Esophagus (tissue), 2 donors: ENCODE measurements around the gene SAMD4A. TPM values are rescaled to one million over a fixed set of nuclear protein-coding genes. Genes with fewer than 3 reads are reported as not detected.

ENCODE experiments used
- H3K27ac ChIP-seq, 2 donors: one replicate each; pipeline ENCODE4 v1.5.1; 2013; ENCODE audit warnings: low read depth in 2 of 2, mild to moderate bottlenecking in 2 of 2, inconsistent platforms in 1 of 2, low read length in 1 of 2, moderate library complexity in 1 of 2
- H3K27me3 ChIP-seq, 2 donors: one replicate each; pipeline ENCODE4 v1.6.1; 2013; ENCODE audit warnings: low read length in 2 of 2, control low read depth in 1 of 2, mild to moderate bottlenecking in 1 of 2; ENCODE audit not compliant: insufficient read depth in 2 of 2, control insufficient read depth in 1 of 2
- H3K36me3 ChIP-seq, 2 donors: one replicate each; pipeline ENCODE4 v1.6.1; 2013; ENCODE audit warnings: low read length in 1 of 2; ENCODE audit not compliant: control insufficient read depth in 2 of 2, insufficient read depth in 2 of 2
- H3K4me1 ChIP-seq, 2 donors: one replicate each; pipeline ENCODE4 v1.6.1; 2013; ENCODE audit warnings: low read length in 1 of 2; ENCODE audit not compliant: control insufficient read depth in 2 of 2, insufficient read depth in 2 of 2
- H3K4me3 ChIP-seq, 2 donors: one replicate each; pipeline ENCODE4 v1.5.1; 2013; ENCODE audit warnings: low read length in 2 of 2, mild to moderate bottlenecking in 2 of 2, low read depth in 1 of 2, moderate library complexity in 1 of 2
- H3K9me3 ChIP-seq, 2 donors: one replicate each; pipeline ENCODE4 v1.6.1; 2013; ENCODE audit warnings: mild to moderate bottlenecking in 2 of 2, low read depth in 1 of 2, low read length in 1 of 2, moderate library complexity in 1 of 2; ENCODE audit not compliant: control insufficient read depth in 2 of 2, insufficient read depth in 1 of 2
- WGBS, 2 donors: extraction: QIAGEN DNeasy Blood & Tissue Kit; methylation state at CpG; one replicate each; pipeline ENCODE4 v1.1.7; 2013; 5-methylcytosine and 5-hydroxymethylcytosine counted together
- polyA plus RNA-seq, 2 donors: library from polyadenylated mRNA; stranded (reverse); fragments of 200-250 nt; gene quantifications; one replicate each; pipeline ENCODE4 v1.2.3, GENCODE V29; 2013
- donor health status: healthy with polysubstance abuse.
- donor health status: Bipolar disorder and iron deficiency.

Gene SAMD4A
- polyA plus RNA-seq, 2 donors = 1.1 to 1.7 TPM

- H3K9me3 ChIP-seq = no peaks in the 10 kb centered on the region
- no peaks in the 10 kb centered on the region for H3K27me3 ChIP-seq
- H3K27ac ChIP-seq = no peak overlapping the region
These were observed 23.6 kb downstream of the SAMD4A start for GRCh38 chr14:54590481-54590880.

GRCh38 chr14:54591461-54591860 is 24.5 kb downstream of the SAMD4A start:
- H3K27ac ChIP-seq = no peak overlapping the region
- WGBS, 2 donors = 46 to 67% methylated on average over 1 of the region's 1 CpG
- H3K27me3 ChIP-seq = no peaks in the 10 kb centered on the region
- no peak overlapping the region for H3K4me3 ChIP-seq
- no peaks in the 10 kb centered on the region for H3K36me3 ChIP-seq
- H3K9me3 ChIP-seq = no peaks in the 10 kb centered on the region
- no peaks in the 10 kb centered on the region for H3K4me1 ChIP-seq

More at GRCh38 chr14:54590481-54590880, 23.6 kb downstream of the SAMD4A start:
- Histone ChIP-seq H3K4me3 (no peak overlapping the region), H3K4me1 (no peaks in the 10 kb centered on the region), H3K36me3 (no peaks in the 10 kb centered on the region)

GRCh38 chr14:54591866-54592265 is 24.9 kb downstream of the SAMD4A start:
- no peak overlapping the region for H3K27ac ChIP-seq
- 77 to 79% methylated on average over 4 of the region's 4 CpGs for WGBS, 2 donors
- H3K27me3 ChIP-seq = no peaks in the 10 kb centered on the region
- no peaks in the 10 kb centered on the region for H3K9me3 ChIP-seq
- H3K36me3 ChIP-seq = no peaks in the 10 kb centered on the region
- H3K4me1 ChIP-seq = no peaks in the 10 kb centered on the region
- H3K4me3 ChIP-seq = no peak overlapping the region

GRCh38 chr14:54593860-54594259 is 26.9 kb downstream of the SAMD4A start:
- Histone ChIP-seq H3K9me3 (no peaks in the 10 kb centered on the region), H3K4me1 (no peaks in the 10 kb centered on the region), H3K27ac (no peak overlapping the region), H3K27me3 (no peaks in the 10 kb centered on the region), H3K4me3 (no peak overlapping the region), H3K36me3 (no peaks in the 10 kb centered on the region)
- WGBS, 2 donors = 67 to 82% methylated on average over 1 of the region's 1 CpG

- Histone ChIP-seq H3K36me3 (no peaks in the 10 kb centered on the region), H3K27me3 (no peaks in the 10 kb centered on the region), H3K4me3 (no peak overlapping the region), H3K4me1 (no peaks in the 10 kb centered on the region), H3K9me3 (no peaks in the 10 kb centered on the region), H3K27ac (no peak overlapping the region)
- 79 to 87% methylated on average over 1 of the region's 1 CpG for WGBS, 2 donors
These were observed 27.6 kb downstream of the SAMD4A start for GRCh38 chr14:54594537-54594936.

- no peaks in the 10 kb centered on the region for H3K36me3 ChIP-seq
- no peak overlapping the region for H3K27ac ChIP-seq
- H3K4me1 ChIP-seq = no peaks in the 10 kb centered on the region
- H3K9me3 ChIP-seq = no peaks in the 10 kb centered on the region
- 87% methylated on average over 5 of the region's 5 CpGs for WGBS, 2 donors
- no peak overlapping the region for H3K4me3 ChIP-seq
- H3K27me3 ChIP-seq = no peaks in the 10 kb centered on the region
These were observed 31.0 kb downstream of the SAMD4A start for GRCh38 chr14:54597795-54598443.

- Histone ChIP-seq H3K4me3 (no peak overlapping the region), H3K27me3 (no peaks in the 10 kb centered on the region), H3K36me3 (no peaks in the 10 kb centered on the region), H3K27ac (no peak overlapping the region), H3K4me1 (no peaks in the 10 kb centered on the region), H3K9me3 (no peaks in the 10 kb centered on the region)
- 27 to 29% methylated on average over 1 of the region's 1 CpG for WGBS, 2 donors
These were observed 33.2 kb downstream of the SAMD4A start for GRCh38 chr14:54599966-54600716.

- Histone ChIP-seq H3K4me1 (no peaks in the 10 kb centered on the region), H3K27ac (no peak overlapping the region), H3K36me3 (no peaks in the 10 kb centered on the region), H3K27me3 (no peaks in the 10 kb centered on the region), H3K9me3 (no peaks in the 10 kb centered on the region), H3K4me3 (no peak overlapping the region)
- WGBS, 2 donors = 80 to 84% methylated on average over 3 of the region's 3 CpGs
These were observed 33.8 kb downstream of the SAMD4A start for GRCh38 chr14:54600717-54601109.

GRCh38 chr14:54603362-54603761 is 36.4 kb downstream of the SAMD4A start:
- H3K9me3 ChIP-seq = no peaks in the 10 kb centered on the region
- no peak overlapping the region for H3K4me3 ChIP-seq
- H3K27ac ChIP-seq = no peak overlapping the region
- no peaks in the 10 kb centered on the region for H3K36me3 ChIP-seq
- 76 to 77% methylated on average over 1 of the region's 1 CpG for WGBS, 2 donors
- H3K27me3 ChIP-seq = no peaks in the 10 kb centered on the region
- no peaks in the 10 kb centered on the region for H3K4me1 ChIP-seq

GRCh38 chr14:54606178-54606577 is 39.2 kb downstream of the SAMD4A start:
- Histone ChIP-seq H3K27me3 (no peaks in the 10 kb centered on the region), H3K9me3 (no peaks in the 10 kb centered on the region), H3K27ac (no peak overlapping the region), H3K36me3 (no peaks in the 10 kb centered on the region), H3K4me1 (no peaks in the 10 kb centered on the region), H3K4me3 (no peak overlapping the region)
- 55 to 67% methylated on average over 10 of the region's 10 CpGs for WGBS, 2 donors
